Brain microvascular endothelial cell (primary cell): ENCODE results near the gene KREMEN2.
"Not testable (repeated sequence)": the region's sequence is repeated elsewhere in the genome, so short reads cannot be mapped to it uniquely, and the experiment has no call there.

Experiments
- DNase-seq: peaks from one replicate; pipeline ENCODE4 v3.0.0-alpha.2; 2020
- H3K27ac ChIP-seq: fragments of 250-450 bp; sonication (Bioruptor Pico); 2 replicates; pipeline ENCODE4 v1.5.1; 2020; ENCODE audit warnings: mild to moderate bottlenecking, moderate library complexity
- H3K27me3 ChIP-seq: fragments of 250-450 bp; sonication (Bioruptor Pico); replicated peaks from 2 replicates; pipeline ENCODE4 v1.5.1; 2020; ENCODE audit warnings: mild to moderate bottlenecking
- H3K36me3 ChIP-seq: fragments of 250-450 bp; sonication (Bioruptor Pico); replicated peaks from 2 replicates; pipeline ENCODE4 v1.5.1; 2020; ENCODE audit warnings: mild to moderate bottlenecking
- H3K4me3 ChIP-seq: 2 replicates; pipeline ENCODE4 v1.5.1; 2011; ENCODE audit warnings: low read depth, mild to moderate bottlenecking, control low read depth, low read length, moderate library complexity
- CTCF ChIP-seq: IDR thresholded peaks from 2 replicates; pipeline ENCODE4 v1.5.1; 2011; ENCODE audit warnings: low read depth, mild to moderate bottlenecking, moderate library complexity, low read length, control low read depth, inconsistent platforms; ENCODE audit errors: missing control alignments
- in situ Hi-C: cut with HindIII; loops from 2 replicates; pipeline ENCODE4 v1.10.0; 2017; ENCODE audit warnings: low sequenced_read_pairs, low pct_ligation_motif_present

KREMEN2 gene

GRCh38 chr16:2929693-2930092 is 34.4 kb upstream of the KREMEN2 start:
- no peak for DNase-seq
- no peaks in the 10 kb centered on the region for H3K27me3 ChIP-seq
- no peak overlapping the region for H3K27ac ChIP-seq
- in situ Hi-C loops = no loop called here
- H3K4me3 ChIP-seq = no peak overlapping the region
- TF ChIP-seq CTCF = no peak
- H3K36me3 ChIP-seq = peaks cover 24% of the 10 kb centered on the region

DNA sequence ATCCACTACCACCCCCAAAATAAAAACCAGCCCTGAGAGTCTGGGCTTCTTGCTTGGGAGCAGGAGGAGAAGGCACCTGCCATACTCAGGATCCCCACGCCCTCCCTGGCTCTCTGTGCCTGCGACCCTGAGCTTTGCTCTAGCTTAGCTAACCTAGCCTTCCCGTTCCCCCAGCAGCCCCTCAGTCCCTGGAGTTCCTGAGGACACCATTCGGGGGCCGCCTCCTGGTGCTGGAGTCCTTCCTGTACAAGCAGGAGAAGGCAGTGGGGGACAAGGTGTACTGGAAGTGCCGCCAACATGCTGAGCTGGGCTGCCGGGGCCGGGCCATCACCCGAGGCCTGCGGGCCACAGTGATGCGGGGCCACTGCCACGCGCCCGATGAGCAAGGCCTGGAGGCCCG is 33.8 kb upstream of the KREMEN2 start:
- Histone ChIP-seq H3K27ac (no peak overlapping the region), H3K4me3 (no peak overlapping the region), H3K27me3 (no peaks in the 10 kb centered on the region), H3K36me3 (peaks cover 24% of the 10 kb centered on the region)
- in situ Hi-C loops = no loop called here
- TF ChIP-seq CTCF = no peak
- DNase-seq = no peak

DNA sequence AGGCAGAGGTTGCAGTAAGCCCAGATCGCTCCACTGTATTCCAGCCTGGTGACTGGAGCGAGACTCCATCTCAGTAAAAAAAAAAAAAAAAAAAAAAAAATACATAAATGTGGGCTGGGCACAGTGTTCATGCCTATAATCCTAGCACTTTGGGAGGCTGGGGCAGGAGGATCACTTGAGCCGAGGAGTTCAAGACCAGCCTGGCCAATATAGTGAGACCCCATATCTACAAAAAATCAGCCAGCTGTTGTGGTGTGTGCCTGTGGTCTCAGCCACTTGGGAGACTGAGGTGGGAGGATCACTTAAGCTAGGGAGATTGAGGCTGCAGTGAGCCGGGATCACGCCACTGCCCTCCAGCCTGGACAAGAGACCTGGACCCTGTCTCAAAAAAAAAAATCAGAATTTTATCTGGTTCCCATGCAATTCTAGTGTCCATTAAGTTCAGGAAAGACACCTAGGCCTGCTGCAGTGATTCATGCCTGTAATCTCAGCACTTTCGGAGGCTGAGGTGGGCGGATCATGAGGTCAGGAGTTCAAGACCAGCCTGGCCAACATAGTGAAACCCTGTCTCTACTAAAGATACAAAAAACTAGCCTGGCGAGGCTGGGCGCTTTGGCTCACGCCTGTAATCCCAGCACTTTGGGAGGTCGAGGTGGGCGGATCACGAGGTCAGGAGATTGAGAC is 32.7 kb upstream of the KREMEN2 start:
- DNase-seq, H3K27me3 ChIP-seq, H3K27ac ChIP-seq, in situ Hi-C loops, H3K4me3 ChIP-seq: not testable (repeated sequence)
- peaks cover 29% of the 10 kb centered on the region for H3K36me3 ChIP-seq

DNA sequence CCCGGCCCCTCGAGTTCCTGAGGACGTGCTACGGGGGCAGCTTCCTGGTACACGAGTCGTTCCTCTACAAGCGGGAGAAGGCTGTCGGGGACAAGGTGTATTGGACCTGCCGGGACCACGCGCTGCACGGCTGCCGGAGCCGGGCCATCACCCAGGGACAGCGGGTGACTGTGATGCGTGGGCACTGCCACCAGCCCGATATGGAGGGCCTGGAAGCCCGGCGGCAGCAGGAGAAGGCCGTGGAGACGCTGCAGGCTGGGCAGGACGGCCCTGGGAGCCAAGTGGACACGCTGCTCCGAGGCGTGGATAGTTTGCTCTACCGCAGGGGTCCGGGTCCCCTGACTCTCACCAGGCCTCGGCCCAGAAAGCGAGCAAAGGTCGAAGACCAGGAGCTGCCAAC is 30.9 kb upstream of the KREMEN2 start:
- no peak overlapping the region for H3K27ac ChIP-seq
- H3K27me3 ChIP-seq = no peaks in the 10 kb centered on the region
- H3K36me3 ChIP-seq = peaks cover 44% of the 10 kb centered on the region
- in situ Hi-C loops = no loop called here
- no peak overlapping the region for H3K4me3 ChIP-seq
- no peak for TF ChIP-seq CTCF
- no peak for DNase-seq

DNA sequence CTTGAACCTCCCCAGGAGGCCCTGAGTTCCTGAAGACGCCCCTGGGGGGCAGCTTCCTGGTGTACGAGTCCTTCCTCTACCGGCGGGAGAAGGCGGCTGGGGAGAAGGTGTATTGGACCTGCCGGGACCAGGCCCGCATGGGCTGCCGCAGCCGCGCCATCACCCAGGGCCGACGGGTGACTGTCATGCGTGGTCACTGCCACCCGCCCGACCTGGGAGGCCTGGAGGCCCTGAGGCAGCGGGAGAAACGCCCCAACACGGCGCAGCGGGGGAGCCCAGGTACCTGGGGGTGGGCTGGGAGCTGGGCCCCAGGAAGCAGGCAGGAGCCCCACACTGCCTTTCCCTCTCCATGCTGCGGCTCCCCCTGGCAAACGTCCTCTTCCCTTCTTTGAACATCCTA is 30.4 kb upstream of the KREMEN2 start:
- peaks cover 48% of the 10 kb centered on the region for H3K36me3 ChIP-seq
- in situ Hi-C loops = no loop called here

GRCh38 chr16:2934450-2934849 is 29.6 kb upstream of the KREMEN2 start:
- TF ChIP-seq CTCF = no peak
- in situ Hi-C loops = no loop called here

More for the DNA sequence above, 30.4 kb upstream of the KREMEN2 start:
- no peak for DNase-seq
- no peak for TF ChIP-seq CTCF
- no peak overlapping the region for H3K4me3 ChIP-seq
- H3K27ac ChIP-seq = no peak overlapping the region
- H3K27me3 ChIP-seq = no peaks in the 10 kb centered on the region

More at GRCh38 chr16:2934450-2934849, 29.6 kb upstream of the KREMEN2 start:
- H3K27ac ChIP-seq = no peak overlapping the region
- no peak for DNase-seq
- peaks cover 56% of the 10 kb centered on the region for H3K36me3 ChIP-seq
- no peak overlapping the region for H3K4me3 ChIP-seq
- no peaks in the 10 kb centered on the region for H3K27me3 ChIP-seq
